Measurements from ENCODE around the gene MIP. TPM values are rescaled to one million over a fixed set of nuclear protein-coding genes. Genes with fewer than 3 reads are reported as not detected.
A peak's percentile ranks its signal among the peaks of the same experiment; 100 is the strongest.

Gene MIP
- total and polyA plus RNA-seq, 12 donors, result 0.09 to 0.30 TPM; not detected in 10

GRCh38 chr12:56414401-56414800 lies 40.1 kb downstream of the MIP start:
- ATAC-seq (no peak), DNase-seq (no peak)
- peaks cover 0 to 32% (median 0%) of the 10 kb centered on the region in 9 donors for H3K36me3 ChIP-seq
- intact Hi-C loops (cut with DNase I), result no loop called here
- H3K4me3 ChIP-seq, result no peak overlapping the region
- H3K27me3 ChIP-seq, result no peaks in the 10 kb centered on the region
- 90 to 92% methylated on average over 3 of the region's 3 CpGs for WGBS, 2 donors
- no peak for TF ChIP-seq CTCF (IDR thresholded peaks at IDR 0.05)
- no peaks in the 10 kb centered on the region for H3K9me3 ChIP-seq
- H3K27ac ChIP-seq, result no peak overlapping the region
- H3K4me1 ChIP-seq, result peaks cover 0 to 10% (median 0%) of the 10 kb centered on the region in 9 donors

- intact Hi-C loops (cut with DNase I), result no loop called here
- 82 to 92% methylated on average over 7 of the region's 7 CpGs for WGBS, 2 donors
Observed at GRCh38 chr12:56413392-56413791, 41.1 kb downstream of the MIP start.

GRCh38 chr12:56411781-56412639 lies 42.4 kb downstream of the MIP start:
- whole genome bisulfite sequencing, 2 donors, result 71 to 78% methylated on average over 6 of the region's 6 CpGs
- no peak for TF ChIP-seq CTCF (IDR thresholded peaks at IDR 0.05)
- ATAC-seq (peak in 5 of 8 donors; percentile 19 to 73 (median 37)), DNase-seq (no peak)
- no peak overlapping the region for H3K27ac ChIP-seq
- intact Hi-C loops (cut with DNase I), result no loop called here
- peaks cover 0 to 9% (median 0%) of the 10 kb centered on the region in 9 donors for H3K36me3 ChIP-seq
- peaks cover 0 to 10% (median 0%) of the 10 kb centered on the region in 9 donors for H3K4me1 ChIP-seq
- no peaks in the 10 kb centered on the region for H3K9me3 ChIP-seq
- no peak overlapping the region for H3K4me3 ChIP-seq
- no peaks in the 10 kb centered on the region for H3K27me3 ChIP-seq

More at GRCh38 chr12:56413392-56413791, 41.1 kb downstream of the MIP start:
- no peaks in the 10 kb centered on the region for H3K27me3 ChIP-seq
- peaks cover 0 to 10% (median 0%) of the 10 kb centered on the region in 9 donors for H3K4me1 ChIP-seq
- H3K9me3 ChIP-seq, result no peaks in the 10 kb centered on the region
- H3K36me3 ChIP-seq, result peaks cover 0 to 23% (median 0%) of the 10 kb centered on the region in 9 donors
- no peak overlapping the region for H3K4me3 ChIP-seq
- DNase-seq (no peak), ATAC-seq (peak in 3 of 8 donors; percentile 18 to 28 (median 28))
- H3K27ac ChIP-seq, result no peak overlapping the region
- TF ChIP-seq CTCF (IDR thresholded peaks at IDR 0.05), result no peak

- Histone ChIP-seq H3K4me3 (no peak overlapping the region), H3K27ac (no peak overlapping the region), H3K9me3 (no peaks in the 10 kb centered on the region), H3K4me1 (peaks cover 0 to 10% (median 0%) of the 10 kb centered on the region in 9 donors), H3K27me3 (no peaks in the 10 kb centered on the region), H3K36me3 (no peaks in the 10 kb centered on the region)
- WGBS, 2 donors, result 87 to 94% methylated on average over 4 of the region's 4 CpGs
- DNase-seq (no peak), ATAC-seq (no peak)
- no peak for TF ChIP-seq CTCF (IDR thresholded peaks at IDR 0.05)
- intact Hi-C loops (cut with DNase I), result no loop called here
Observed at GRCh38 chr12:56410768-56411167, 43.7 kb downstream of the MIP start.
